DOHH2 (cell line): ENCODE data around the gene PRKCE.

Experiments
- H3F3A ChIP-seq: fragments of 200-600 bp; sonication (generic), shearing (Covaris generic); 2 replicates; pipeline ENCODE4 v1.6.0; 2016; ENCODE audit warnings: antibody characterized with exemption, mild to moderate bottlenecking; ENCODE audit not compliant: control insufficient read depth, insufficient read depth
- H3K27ac ChIP-seq: fragments of 200-600 bp; sonication (generic); 2 replicates; pipeline ENCODE4 v1.5.1; 2014; ENCODE audit warnings: low read depth, mild to moderate bottlenecking, low read length, moderate library complexity
- H3K27me3 ChIP-seq: fragments of 200-600 bp; sonication (generic); 2 replicates; pipeline ENCODE4 v1.6.1; 2014; ENCODE audit warnings: mild to moderate bottlenecking, low read length, mixed read lengths; ENCODE audit not compliant: control insufficient read depth
- H3K36me3 ChIP-seq: fragments of 200-600 bp; sonication (generic); 2 replicates; pipeline ENCODE4 v1.6.1; 2014; ENCODE audit warnings: mild to moderate bottlenecking, low read length, moderate library complexity, mixed read lengths; ENCODE audit not compliant: control insufficient read depth
- H3K4me1 ChIP-seq: fragments of 200-600 bp; sonication (generic); 2 replicates; pipeline ENCODE4 v1.6.1; 2014; ENCODE audit warnings: mild to moderate bottlenecking, low read length, mixed read lengths; ENCODE audit not compliant: control insufficient read depth
- H3K4me2 ChIP-seq: fragments of 200-600 bp; sonication (generic); 2 replicates; pipeline ENCODE4 v1.6.0; 2014; ENCODE audit warnings: mild to moderate bottlenecking, low read length, moderate library complexity
- H3K4me3 ChIP-seq: fragments of 200-600 bp; sonication (generic); 2 replicates; pipeline ENCODE4 v1.5.1; 2014; ENCODE audit warnings: mild to moderate bottlenecking, low read length, mixed read lengths
- H3K79me2 ChIP-seq: fragments of 200-600 bp; sonication (generic); 2 replicates; pipeline ENCODE4 v1.6.1; 2014; ENCODE audit warnings: mild to moderate bottlenecking, low read length, mixed read lengths; ENCODE audit not compliant: control insufficient read depth
- H3K9me2 ChIP-seq: fragments of 200-600 bp; sonication (generic); replicated peaks from 2 replicates; pipeline ENCODE4 v1.6.1; 2014; ENCODE audit warnings: mild to moderate bottlenecking, low read length, mixed read lengths; ENCODE audit not compliant: control insufficient read depth
- H3K9me3 ChIP-seq: fragments of 200-600 bp; sonication (generic); 2 replicates; pipeline ENCODE4 v1.6.1; 2014; ENCODE audit warnings: antibody characterized with exemption, low read length, mixed read lengths; ENCODE audit not compliant: control insufficient read depth, insufficient read depth
- H4K20me1 ChIP-seq: fragments of 200-600 bp; sonication (generic); 2 replicates; pipeline ENCODE4 v1.6.0; 2014; ENCODE audit warnings: low read depth, mild to moderate bottlenecking, antibody characterized with exemption, low read length, moderate library complexity; ENCODE audit not compliant: control insufficient read depth, insufficient read depth
- CTCF ChIP-seq: fragments of 200-600 bp; sonication (generic); IDR thresholded peaks from one replicate; pipeline ENCODE4 v1.5.1; 2014; ENCODE audit warnings: antibody characterized with exemption, mild to moderate bottlenecking, low read depth, low read length; ENCODE audit not compliant: poor library complexity, severe bottlenecking
- EZH2phosphoT487 ChIP-seq: fragments of 200-600 bp; sonication (generic); IDR thresholded peaks from 2 replicates; pipeline ENCODE4 v1.6.1; 2017; ENCODE audit warnings: borderline replicate concordance, mild to moderate bottlenecking, antibody characterized with exemption, low read length, moderate library complexity, mixed read lengths

The PRKCE gene

GRCh38 chr2:46230677-46231425 lies 579.4 kb downstream of the PRKCE start:
- Histone ChIP-seq H3K9me2 (no peaks in the 10 kb centered on the region), H3K4me2 (no peak overlapping the region), H3K36me3 (no peaks in the 10 kb centered on the region), H3K4me3 (no peak overlapping the region), H3K27me3 (peaks cover 21% of the 10 kb centered on the region), H4K20me1 (no peaks in the 10 kb centered on the region), H3K27ac (no peak overlapping the region), H3K79me2 (no peaks in the 10 kb centered on the region), H3K9me3 (no peaks in the 10 kb centered on the region), H3K4me1 (no peaks in the 10 kb centered on the region), H3F3A (no peaks in the 10 kb centered on the region)
- TF ChIP-seq CTCF (no peak), EZH2phosphoT487 (no peak)

- H3K9me3 ChIP-seq = no peaks in the 10 kb centered on the region
- H3F3A ChIP-seq = no peaks in the 10 kb centered on the region
- H3K4me1 ChIP-seq = no peaks in the 10 kb centered on the region
- H3K9me2 ChIP-seq = no peaks in the 10 kb centered on the region
- no peaks in the 10 kb centered on the region for H3K36me3 ChIP-seq
- TF ChIP-seq EZH2phosphoT487 (no peak), CTCF (no peak)
- H4K20me1 ChIP-seq = no peaks in the 10 kb centered on the region
- no peak overlapping the region for H3K4me2 ChIP-seq
- no peaks in the 10 kb centered on the region for H3K79me2 ChIP-seq
- peaks cover 14% of the 10 kb centered on the region for H3K27me3 ChIP-seq
- H3K27ac ChIP-seq = no peak overlapping the region
- no peak overlapping the region for H3K4me3 ChIP-seq
Observed at GRCh38 chr2:46231721-46232120, 580.2 kb downstream of the PRKCE start.

- TF ChIP-seq EZH2phosphoT487 = no peak
- TF ChIP-seq CTCF = no peak
- H3K4me1 ChIP-seq = no peaks in the 10 kb centered on the region
- no peaks in the 10 kb centered on the region for H3K9me2 ChIP-seq
- no peaks in the 10 kb centered on the region for H3F3A ChIP-seq
- H3K36me3 ChIP-seq = no peaks in the 10 kb centered on the region
- H3K27ac ChIP-seq = no peak overlapping the region
- no peaks in the 10 kb centered on the region for H4K20me1 ChIP-seq
- no peaks in the 10 kb centered on the region for H3K9me3 ChIP-seq
- no peak overlapping the region for H3K4me3 ChIP-seq
- H3K4me2 ChIP-seq = no peak overlapping the region
- peaks cover 4% of the 10 kb centered on the region for H3K27me3 ChIP-seq
- H3K79me2 ChIP-seq = no peaks in the 10 kb centered on the region
Observed at GRCh38 chr2:46232860-46233259, 581.4 kb downstream of the PRKCE start.
